OCI-LY7 (cell line): Measurements from ENCODE around the gene SLC25A38. TPM values are rescaled to one million over a fixed set of nuclear protein-coding genes. Genes with fewer than 3 reads are reported as not detected.

Source experiments
- BruUV-seq: library from RNA; stranded (reverse); fragments of 400-500 nt; replicated peaks from 2 replicates; lab custom pipeline; 2021; lab: Mats Ljungman, UMichigan
- CTCF ChIA-PET: fragments of 300-600 bp; sonication (Branson Sonifier 250); formaldehyde crosslinking; loops from one replicate; lab custom pipeline; 2022; ENCODE audit warnings: antibody characterized with exemption; ENCODE audit not compliant: unreplicated experiment; lab: Charles Lee
- POLR2A ChIA-PET: fragments of 300-600 bp; sonication (Branson Sonifier 250); formaldehyde crosslinking; loops from one replicate; lab custom pipeline; 2022; ENCODE audit warnings: antibody characterized with exemption; lab: Charles Lee
- DNase-seq: peaks from one replicate; pipeline ENCODE4 v3.0.0-alpha.2; 2015; ENCODE audit warnings: low spot score
- H2AFZ ChIP-seq: fragments of 200-600 bp; sonication (generic), shearing (Covaris generic); 2 replicates; pipeline ENCODE4 v1.6.1; 2014; ENCODE audit warnings: mild to moderate bottlenecking, antibody characterized with exemption, low read length, moderate library complexity
- H3K27ac ChIP-seq: fragments of 200-600 bp; sonication (generic); 2 replicates; pipeline ENCODE4 v1.5.1; 2014; ENCODE audit warnings: mixed run types, low read depth, mild to moderate bottlenecking, moderate library complexity, low read length, inconsistent platforms; ENCODE audit not compliant: poor library complexity, severe bottlenecking
- H3K36me3 ChIP-seq: fragments of 200-600 bp; sonication (generic); 2 replicates; pipeline ENCODE4 v1.6.1; 2014; ENCODE audit warnings: mild to moderate bottlenecking, antibody characterized with exemption, low read length, moderate library complexity, mixed read lengths; ENCODE audit not compliant: insufficient read depth
- H3K4me1 ChIP-seq: fragments of 200-600 bp; sonication (generic); 2 replicates; pipeline ENCODE4 v1.5.1; 2014; ENCODE audit warnings: mild to moderate bottlenecking, low read length; ENCODE audit not compliant: insufficient read depth, poor library complexity, severe bottlenecking
- H3K4me2 ChIP-seq: fragments of 200-600 bp; sonication (generic); 2 replicates; pipeline ENCODE4 v1.6.1; 2014; ENCODE audit warnings: mild to moderate bottlenecking, low read length
- H3K4me3 ChIP-seq: fragments of 200-600 bp; sonication (generic); 2 replicates; pipeline ENCODE4 v1.5.1; 2014; ENCODE audit warnings: mild to moderate bottlenecking, low read depth, low read length; ENCODE audit not compliant: poor library complexity, severe bottlenecking
- H3K79me2 ChIP-seq: fragments of 200-600 bp; sonication (generic); 2 replicates; pipeline ENCODE4 v1.6.1; 2016; ENCODE audit warnings: low read depth, mild to moderate bottlenecking, low read length, moderate library complexity, mixed read lengths; ENCODE audit not compliant: insufficient read depth
- H3K9me2 ChIP-seq: fragments of 200-600 bp; sonication (generic); 2 replicates; pipeline ENCODE4 v1.6.1; 2016; ENCODE audit warnings: mild to moderate bottlenecking, low read length, mixed read lengths; ENCODE audit not compliant: insufficient read depth
- H3K9me3 ChIP-seq: fragments of 200-600 bp; sonication (generic); 2 replicates; pipeline ENCODE4 v1.6.1; 2014; ENCODE audit warnings: mild to moderate bottlenecking, mixed run types, low read length, mixed read lengths
- H4K20me1 ChIP-seq: fragments of 200-600 bp; sonication (generic); 2 replicates; pipeline ENCODE4 v1.6.1; 2014; ENCODE audit warnings: mild to moderate bottlenecking, antibody characterized with exemption, low read length, moderate library complexity, mixed read lengths; ENCODE audit not compliant: insufficient read depth
- EZH2phosphoT487 ChIP-seq: fragments of 200-600 bp; sonication (generic); IDR thresholded peaks from 2 replicates; pipeline ENCODE4 v1.6.1; 2018; ENCODE audit warnings: low read depth, borderline replicate concordance, mild to moderate bottlenecking, mixed run types, antibody characterized with exemption, low read length, moderate library complexity, mixed read lengths
- intact Hi-C: fragments of 100-400 bp; cut with micrococcal nuclease; formaldehyde crosslinking; loops from one replicate; pipeline ENCODE4 v1.10.0; 2022; ENCODE audit not compliant: unreplicated experiment
- total RNA-seq, 2 experiments: library from RNA; depleted of rRNA in 1 of 2; stranded (reverse); fragments of >200 nt in 1 of 2; shearing (Covaris generic) in 1 of 2; gene quantifications; 2 replicates each; pipeline ENCODE4 v1.2.3, GENCODE V29; 2014 to 2022
- TF ChIP-seq, protein P1 (sequence below): fragments of 200-600 bp; sonication (generic); conservative IDR thresholded peaks from 2 replicates; pipeline ENCODE4 v1.5.1; 2014; ENCODE audit warnings: mild to moderate bottlenecking, antibody characterized with exemption, low read length, moderate library complexity, mixed read lengths

SLC25A38 gene
- total RNA-seq, 2 experiments from 2014 or later: 32.6 to 35.4 TPM

DNA sequence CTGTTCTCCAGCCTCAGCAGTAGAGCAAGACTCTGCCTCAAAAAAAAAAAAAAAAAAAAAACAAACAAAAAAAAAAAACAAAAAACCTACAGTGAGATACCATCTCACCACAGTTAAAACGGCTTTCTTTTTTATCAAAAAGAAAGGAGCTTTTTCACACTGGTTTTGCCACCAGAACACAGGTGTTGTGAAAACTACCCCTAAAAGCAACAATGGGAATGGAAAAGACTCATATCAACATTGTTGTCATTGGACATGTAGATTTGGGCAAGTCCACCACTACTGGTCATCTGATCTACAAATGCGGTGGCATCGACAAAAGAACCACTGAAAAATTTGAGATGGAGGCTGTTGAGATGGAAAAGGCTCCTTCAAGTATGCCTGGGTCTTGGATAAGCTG lies 24.8 kb upstream of the SLC25A38 start:
- Histone ChIP-seq H3K27ac (no peak overlapping the region), H3K4me1 (no peaks in the 10 kb centered on the region), H3K4me3 (no peak overlapping the region), H3K9me2 (no peaks in the 10 kb centered on the region), H4K20me1 (no peaks in the 10 kb centered on the region), H3K79me2 (no peaks in the 10 kb centered on the region), H3K36me3 (no peaks in the 10 kb centered on the region), H3K4me2 (no peak overlapping the region), H3K9me3 (no peaks in the 10 kb centered on the region), H2AFZ (no peak overlapping the region)
- CTCF ChIA-PET: no interaction called here
- TF ChIP-seq, protein P1, sequence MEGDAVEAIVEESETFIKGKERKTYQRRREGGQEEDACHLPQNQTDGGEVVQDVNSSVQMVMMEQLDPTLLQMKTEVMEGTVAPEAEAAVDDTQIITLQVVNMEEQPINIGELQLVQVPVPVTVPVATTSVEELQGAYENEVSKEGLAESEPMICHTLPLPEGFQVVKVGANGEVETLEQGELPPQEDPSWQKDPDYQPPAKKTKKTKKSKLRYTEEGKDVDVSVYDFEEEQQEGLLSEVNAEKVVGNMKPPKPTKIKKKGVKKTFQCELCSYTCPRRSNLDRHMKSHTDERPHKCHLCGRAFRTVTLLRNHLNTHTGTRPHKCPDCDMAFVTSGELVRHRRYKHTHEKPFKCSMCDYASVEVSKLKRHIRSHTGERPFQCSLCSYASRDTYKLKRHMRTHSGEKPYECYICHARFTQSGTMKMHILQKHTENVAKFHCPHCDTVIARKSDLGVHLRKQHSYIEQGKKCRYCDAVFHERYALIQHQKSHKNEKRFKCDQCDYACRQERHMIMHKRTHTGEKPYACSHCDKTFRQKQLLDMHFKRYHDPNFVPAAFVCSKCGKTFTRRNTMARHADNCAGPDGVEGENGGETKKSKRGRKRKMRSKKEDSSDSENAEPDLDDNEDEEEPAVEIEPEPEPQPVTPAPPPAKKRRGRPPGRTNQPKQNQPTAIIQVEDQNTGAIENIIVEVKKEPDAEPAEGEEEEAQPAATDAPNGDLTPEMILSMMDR: no peak
- no peak for TF ChIP-seq EZH2phosphoT487
- POLR2A ChIA-PET: no interaction called here
- BruUV-seq: no TSS peak
- DNase-seq: no peak
- intact Hi-C loops: no loop called here

DNA sequence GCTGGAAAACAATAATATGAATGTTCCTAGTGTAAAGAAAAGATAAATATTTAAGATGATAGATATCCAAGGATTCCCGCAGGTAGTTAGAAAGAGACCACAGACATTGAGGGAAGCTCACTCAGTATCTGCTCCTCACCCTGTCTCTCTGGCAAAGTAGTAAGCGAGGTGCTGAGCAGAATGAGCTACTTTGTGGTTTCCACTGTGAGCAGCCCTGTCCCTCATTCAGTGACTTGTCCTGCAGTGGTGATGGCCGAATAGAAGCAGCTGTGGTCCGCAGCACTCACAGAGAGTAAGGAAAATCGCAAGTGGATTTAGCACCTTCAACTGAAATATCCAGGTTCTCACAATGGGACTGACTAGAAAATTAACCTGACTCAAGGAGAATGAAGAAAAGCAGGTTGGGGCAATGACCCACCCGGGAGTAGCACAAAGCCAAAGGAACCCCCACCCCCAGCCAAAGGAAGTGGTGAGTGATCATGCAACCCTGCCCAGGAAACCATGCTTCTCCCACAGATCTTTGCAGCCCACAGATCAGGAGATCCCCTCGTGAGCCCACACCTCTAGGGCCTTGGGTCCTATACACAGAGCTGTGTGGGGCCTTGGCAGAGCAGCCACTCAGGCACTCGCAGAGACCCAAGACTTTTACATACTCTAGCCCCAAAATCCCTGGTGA lies 21.8 kb upstream of the SLC25A38 start:
- Histone ChIP-seq H3K4me1 (no peaks in the 10 kb centered on the region), H3K9me2 (no peaks in the 10 kb centered on the region), H3K27ac (no peak overlapping the region), H3K9me3 (no peaks in the 10 kb centered on the region), H4K20me1 (no peaks in the 10 kb centered on the region), H3K4me2 (no peak overlapping the region), H3K36me3 (no peaks in the 10 kb centered on the region), H2AFZ (no peak overlapping the region), H3K4me3 (no peak overlapping the region), H3K79me2 (no peaks in the 10 kb centered on the region)
- BruUV-seq: no TSS peak
- ChIA-PET CTCF (no interaction called here), POLR2A (no interaction called here)
- no peak for TF ChIP-seq EZH2phosphoT487
- TF ChIP-seq, protein P1: no peak
- no peak for DNase-seq
- intact Hi-C loops: no loop called here

DNA sequence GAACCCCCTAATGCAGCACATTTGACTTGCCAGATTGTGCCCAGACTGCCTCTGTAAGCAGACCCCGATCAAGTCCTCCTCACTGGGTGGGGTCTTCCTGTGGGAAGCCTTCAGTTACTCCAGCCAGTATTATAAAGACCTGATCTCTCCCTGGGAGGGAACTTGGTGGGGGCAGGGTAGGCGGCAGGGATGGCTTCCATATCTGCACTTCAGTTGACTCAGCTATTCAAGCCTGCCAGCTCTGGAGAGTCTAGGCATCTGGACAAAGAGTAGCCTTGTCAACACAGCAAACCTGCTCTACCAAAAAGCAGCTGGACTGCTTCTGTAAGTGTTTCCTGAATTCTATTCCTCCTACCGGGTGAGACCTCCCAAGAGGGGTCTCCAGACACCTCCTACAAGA lies 21.0 kb upstream of the SLC25A38 start:
- no peak overlapping the region for H2AFZ ChIP-seq
- H3K4me2 ChIP-seq: no peak overlapping the region
- no TSS peak for BruUV-seq
- intact Hi-C loops: no loop called here
- CTCF ChIA-PET: no interaction called here
- H3K36me3 ChIP-seq: no peaks in the 10 kb centered on the region
- no peak overlapping the region for H3K4me3 ChIP-seq
- no peaks in the 10 kb centered on the region for H3K4me1 ChIP-seq
- H3K9me2 ChIP-seq: no peaks in the 10 kb centered on the region
- no peaks in the 10 kb centered on the region for H4K20me1 ChIP-seq
- TF ChIP-seq, protein P1: no peak
- TF ChIP-seq EZH2phosphoT487: no peak
- no peaks in the 10 kb centered on the region for H3K79me2 ChIP-seq
- H3K27ac ChIP-seq: no peak overlapping the region
- no peaks in the 10 kb centered on the region for H3K9me3 ChIP-seq
- POLR2A ChIA-PET: interaction anchor here (1.2 kb wide), 1 partner anchor 11 kb away, joined by 4 read pairs; no protein-coding TSS in a partner anchor
- no peak for DNase-seq
